Neural progenitor cell (in vitro differentiated cells): ENCODE measurements around the gene SERINC5. TPM values are rescaled to one million over a fixed set of nuclear protein-coding genes. Genes with fewer than 3 reads are reported as not detected.

Source experiments
- DNase-seq: peaks from one replicate; pipeline ENCODE4 v3.0.0-alpha.2; 2016; ENCODE audit warnings: low spot score
- H2AFZ ChIP-seq: fragments of 200-600 bp; sonication (generic); replicated peaks from 2 replicates; pipeline ENCODE4 v1.6.1; 2016; ENCODE audit warnings: antibody characterized with exemption
- H3F3A ChIP-seq: fragments of 200-600 bp; sonication (generic); 2 replicates; pipeline ENCODE4 v1.6.1; 2016; ENCODE audit warnings: antibody characterized with exemption, low read depth
- H3K27ac ChIP-seq: fragments of 200-600 bp; sonication (generic); 2 replicates; pipeline ENCODE4 v1.5.1; 2016; ENCODE audit warnings: mild to moderate bottlenecking
- H3K27me3 ChIP-seq: fragments of 200-600 bp; sonication (generic); 2 replicates; pipeline ENCODE4 v1.6.1; 2016; ENCODE audit warnings: mild to moderate bottlenecking, moderate library complexity
- H3K36me3 ChIP-seq: fragments of 200-600 bp; sonication (generic); 2 replicates; pipeline ENCODE4 v1.5.1; 2016
- H3K4me1 ChIP-seq: fragments of 200-600 bp; sonication (generic); 2 replicates; pipeline ENCODE4 v1.6.1; 2016; ENCODE audit warnings: mixed run types
- H3K4me2 ChIP-seq: fragments of 200-600 bp; sonication (generic); 2 replicates; pipeline ENCODE4 v1.6.1; 2016
- H3K4me3 ChIP-seq: fragments of 200-600 bp; sonication (generic); 2 replicates; pipeline ENCODE4 v1.5.1; 2016
- H3K79me2 ChIP-seq: fragments of 200-600 bp; sonication (generic); 2 replicates; pipeline ENCODE4 v1.6.1; 2016; ENCODE audit warnings: low read depth
- H3K9ac ChIP-seq: fragments of 200-600 bp; sonication (generic); 2 replicates; pipeline ENCODE4 v1.6.1; 2016
- H3K9me3 ChIP-seq: fragments of 200-600 bp; sonication (generic); 2 replicates; pipeline ENCODE4 v1.5.1; 2016; ENCODE audit warnings: low read depth
- H4K20me1 ChIP-seq: fragments of 200-600 bp; sonication (generic); 2 replicates; pipeline ENCODE4 v1.6.1; 2016; ENCODE audit warnings: low read depth
- H3K27ac Mint-ChIP-seq: 3 replicates; pipeline ENCODE4 v1.8.0; 2021; ENCODE audit warnings: mixed read lengths
- H3K27me3 Mint-ChIP-seq: 2 replicates; pipeline ENCODE4 v1.8.0; 2022; ENCODE audit warnings: low read depth, mild to moderate bottlenecking, inconsistent platforms, moderate library complexity, mixed read lengths; ENCODE audit not compliant: insufficient read depth
- H3K36me3 Mint-ChIP-seq: 3 replicates; pipeline ENCODE4 v1.8.0; 2021; ENCODE audit warnings: mixed read lengths
- H3K4me1 Mint-ChIP-seq: 3 replicates; pipeline ENCODE4 v1.8.0; 2021; ENCODE audit warnings: mixed read lengths
- H3K4me3 Mint-ChIP-seq: 3 replicates; pipeline ENCODE4 v1.8.0; 2021; ENCODE audit warnings: mild to moderate bottlenecking, moderate library complexity, mixed read lengths
- H3K9me3 Mint-ChIP-seq: 3 replicates; pipeline ENCODE4 v1.8.0; 2020; ENCODE audit warnings: mixed read lengths
- EZH2 ChIP-seq: fragments of 200-600 bp; sonication (generic); IDR thresholded peaks from 2 replicates; pipeline ENCODE4 v1.6.1; 2017; ENCODE audit warnings: antibody characterized with exemption, mild to moderate bottlenecking, moderate library complexity
- EZH2phosphoT487 ChIP-seq: fragments of 200-600 bp; sonication (generic); IDR thresholded peaks from 2 replicates; pipeline ENCODE4 v1.6.1; 2017; ENCODE audit warnings: antibody characterized with exemption
- total RNA-seq: library from RNA; depleted of rRNA; stranded (reverse); fragments of >200 nt; gene quantifications from 2 replicates; pipeline ENCODE4 v1.2.3, GENCODE V29; 2015; ENCODE audit warnings: low replicate concordance
- TF ChIP-seq, protein P1 (sequence below): fragments of 200-600 bp; sonication (generic); IDR thresholded peaks from 2 replicates; pipeline ENCODE4 v1.5.1; 2017; ENCODE audit warnings: antibody characterized with exemption, mild to moderate bottlenecking

The SERINC5 gene
- total RNA-seq, 1 donor from 2014 or later, result 126 TPM

GRCh38 chr5:80146046-80146445 is 109.8 kb downstream of the SERINC5 start:
- H3K36me3 ChIP-seq, result peaks cover 4% of the 10 kb centered on the region
- TF ChIP-seq EZH2phosphoT487, result no peak
- no peak for TF ChIP-seq EZH2
- TF ChIP-seq, protein P1, sequence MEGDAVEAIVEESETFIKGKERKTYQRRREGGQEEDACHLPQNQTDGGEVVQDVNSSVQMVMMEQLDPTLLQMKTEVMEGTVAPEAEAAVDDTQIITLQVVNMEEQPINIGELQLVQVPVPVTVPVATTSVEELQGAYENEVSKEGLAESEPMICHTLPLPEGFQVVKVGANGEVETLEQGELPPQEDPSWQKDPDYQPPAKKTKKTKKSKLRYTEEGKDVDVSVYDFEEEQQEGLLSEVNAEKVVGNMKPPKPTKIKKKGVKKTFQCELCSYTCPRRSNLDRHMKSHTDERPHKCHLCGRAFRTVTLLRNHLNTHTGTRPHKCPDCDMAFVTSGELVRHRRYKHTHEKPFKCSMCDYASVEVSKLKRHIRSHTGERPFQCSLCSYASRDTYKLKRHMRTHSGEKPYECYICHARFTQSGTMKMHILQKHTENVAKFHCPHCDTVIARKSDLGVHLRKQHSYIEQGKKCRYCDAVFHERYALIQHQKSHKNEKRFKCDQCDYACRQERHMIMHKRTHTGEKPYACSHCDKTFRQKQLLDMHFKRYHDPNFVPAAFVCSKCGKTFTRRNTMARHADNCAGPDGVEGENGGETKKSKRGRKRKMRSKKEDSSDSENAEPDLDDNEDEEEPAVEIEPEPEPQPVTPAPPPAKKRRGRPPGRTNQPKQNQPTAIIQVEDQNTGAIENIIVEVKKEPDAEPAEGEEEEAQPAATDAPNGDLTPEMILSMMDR, result no peak
- H3K36me3 Mint-ChIP-seq, result peaks cover 30% of the 10 kb centered on the region

DNA sequence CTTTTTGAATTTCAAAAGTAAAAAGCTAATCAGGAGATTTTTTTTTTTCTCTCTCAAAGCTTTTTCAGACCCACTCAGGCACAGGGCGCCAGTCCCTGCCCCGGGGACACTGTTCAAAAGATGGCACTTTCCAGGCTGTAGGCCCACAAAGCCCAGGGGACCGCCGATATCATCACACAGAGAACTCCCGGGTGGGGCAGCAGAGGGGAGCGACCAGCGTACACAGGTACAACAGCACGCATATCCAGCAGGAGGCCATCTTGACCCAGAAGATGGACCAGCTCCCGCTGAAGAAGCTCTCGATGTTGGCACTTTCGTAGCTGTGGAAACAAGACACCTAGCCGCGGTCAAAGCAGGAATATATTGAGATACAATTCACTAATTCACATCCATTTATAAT is 112.4 kb downstream of the SERINC5 start:
- Mint-ChIP-seq H3K4me3 (no peak overlapping the region), H3K36me3 (peaks cover 22% of the 10 kb centered on the region), H3K4me1 (peaks cover 39% of the 10 kb centered on the region), H3K27ac (no peak overlapping the region), H3K9me3 (no peaks in the 10 kb centered on the region), H3K27me3 (no peaks in the 10 kb centered on the region)
- Histone ChIP-seq H3F3A (peaks cover 69% of the 10 kb centered on the region), H4K20me1 (peaks cover 15% of the 10 kb centered on the region), H2AFZ (no peak overlapping the region), H3K27me3 (no peaks in the 10 kb centered on the region), H3K36me3 (no peaks in the 10 kb centered on the region), H3K27ac (peak overlapping the region; percentile 46), H3K4me1 (peaks cover 41% of the 10 kb centered on the region), H3K9me3 (no peaks in the 10 kb centered on the region), H3K4me2 (no peak overlapping the region), H3K4me3 (no peak overlapping the region), H3K9ac (no peak overlapping the region), H3K79me2 (peaks cover 3% of the 10 kb centered on the region)
- no peak for DNase-seq
- TF ChIP-seq EZH2phosphoT487 (no peak), EZH2 (no peak)
- TF ChIP-seq, protein P1, result no peak

More at GRCh38 chr5:80146046-80146445, 109.8 kb downstream of the SERINC5 start:
- H3K4me2 ChIP-seq, result no peak overlapping the region
- no peak overlapping the region for H3K4me3 Mint-ChIP-seq
- no peak overlapping the region for H3K27ac Mint-ChIP-seq
- no peak overlapping the region for H3K27ac ChIP-seq
- peaks cover 46% of the 10 kb centered on the region for H3K4me1 Mint-ChIP-seq
- peaks cover 9% of the 10 kb centered on the region for H4K20me1 ChIP-seq
- no peaks in the 10 kb centered on the region for H3K9me3 Mint-ChIP-seq
- no peak for DNase-seq
- H3K27me3 ChIP-seq, result no peaks in the 10 kb centered on the region
- peaks cover 21% of the 10 kb centered on the region for H3K4me1 ChIP-seq
- no peaks in the 10 kb centered on the region for H3K79me2 ChIP-seq
- no peak overlapping the region for H3K4me3 ChIP-seq
- no peaks in the 10 kb centered on the region for H3K9me3 ChIP-seq
- H3K9ac ChIP-seq, result no peak overlapping the region
- no peak overlapping the region for H2AFZ ChIP-seq
- H3F3A ChIP-seq, result peaks cover 48% of the 10 kb centered on the region
- no peaks in the 10 kb centered on the region for H3K27me3 Mint-ChIP-seq

DNA sequence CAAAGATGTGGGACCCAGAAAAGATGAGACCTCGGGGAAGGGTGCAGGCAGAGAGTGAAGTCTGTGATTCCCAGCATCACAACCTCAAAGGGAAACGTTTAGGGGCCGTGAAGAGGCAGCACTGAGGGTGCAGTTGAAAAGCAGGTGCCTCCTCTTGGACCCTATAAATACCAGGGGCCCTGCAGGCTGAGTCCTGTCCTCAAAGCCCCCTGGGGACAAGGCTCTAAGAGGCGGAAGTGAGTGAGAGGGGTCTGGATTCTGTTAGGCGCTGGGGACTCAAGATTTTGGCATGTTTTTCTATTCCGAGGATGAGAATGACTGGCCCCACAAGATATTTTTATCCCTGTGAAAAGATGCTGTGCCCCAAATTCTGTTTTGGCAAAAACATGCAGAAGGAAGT is 112.9 kb downstream of the SERINC5 start:
- no peak overlapping the region for H3K9ac ChIP-seq
- H3K4me3 Mint-ChIP-seq, result no peak overlapping the region
- peaks cover 3% of the 10 kb centered on the region for H3K79me2 ChIP-seq
- TF ChIP-seq EZH2phosphoT487 (no peak), EZH2 (no peak)
- TF ChIP-seq, protein P1, result no peak
- H3K4me3 ChIP-seq, result no peak overlapping the region
- no peaks in the 10 kb centered on the region for H3K27me3 ChIP-seq
- H3K9me3 ChIP-seq, result no peaks in the 10 kb centered on the region
- H3K4me2 ChIP-seq, result no peak overlapping the region
- peaks cover 22% of the 10 kb centered on the region for H3K36me3 Mint-ChIP-seq
- H3K9me3 Mint-ChIP-seq, result no peaks in the 10 kb centered on the region
- peaks cover 41% of the 10 kb centered on the region for H3K4me1 ChIP-seq
- H2AFZ ChIP-seq, result no peak overlapping the region
- H3K4me1 Mint-ChIP-seq, result peaks cover 38% of the 10 kb centered on the region
- DNase-seq, result no peak
- H3F3A ChIP-seq, result peaks cover 73% of the 10 kb centered on the region
- peak overlapping the region; percentile 53 for H3K27ac Mint-ChIP-seq
- H3K36me3 ChIP-seq, result no peaks in the 10 kb centered on the region
- peak overlapping the region; percentile 46 for H3K27ac ChIP-seq
- H4K20me1 ChIP-seq, result peaks cover 15% of the 10 kb centered on the region
- H3K27me3 Mint-ChIP-seq, result no peaks in the 10 kb centered on the region
